Measurements from ENCODE around the gene STK32C.

Gene STK32C

DNA sequence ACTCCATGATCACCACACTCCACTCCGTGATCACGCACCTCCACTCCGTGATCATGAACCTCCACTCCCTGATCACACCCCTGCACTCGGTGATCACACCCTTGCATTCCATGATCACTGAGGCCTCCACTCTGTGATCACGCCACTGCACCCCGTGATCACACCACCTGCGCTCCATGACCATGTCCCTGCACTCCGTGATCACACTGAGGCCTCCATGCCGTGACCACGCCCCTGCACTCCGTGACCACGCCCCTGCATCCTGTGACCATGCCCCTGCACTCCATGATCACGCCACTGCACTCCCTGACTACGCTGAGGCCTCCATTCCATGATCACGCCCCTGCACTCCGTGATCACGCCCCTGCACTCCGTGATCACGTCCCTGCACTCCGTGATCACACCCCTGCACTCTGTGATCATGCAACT lies 27.1 kb downstream of the STK32C start:
- TF ChIP-seq, protein P1, sequence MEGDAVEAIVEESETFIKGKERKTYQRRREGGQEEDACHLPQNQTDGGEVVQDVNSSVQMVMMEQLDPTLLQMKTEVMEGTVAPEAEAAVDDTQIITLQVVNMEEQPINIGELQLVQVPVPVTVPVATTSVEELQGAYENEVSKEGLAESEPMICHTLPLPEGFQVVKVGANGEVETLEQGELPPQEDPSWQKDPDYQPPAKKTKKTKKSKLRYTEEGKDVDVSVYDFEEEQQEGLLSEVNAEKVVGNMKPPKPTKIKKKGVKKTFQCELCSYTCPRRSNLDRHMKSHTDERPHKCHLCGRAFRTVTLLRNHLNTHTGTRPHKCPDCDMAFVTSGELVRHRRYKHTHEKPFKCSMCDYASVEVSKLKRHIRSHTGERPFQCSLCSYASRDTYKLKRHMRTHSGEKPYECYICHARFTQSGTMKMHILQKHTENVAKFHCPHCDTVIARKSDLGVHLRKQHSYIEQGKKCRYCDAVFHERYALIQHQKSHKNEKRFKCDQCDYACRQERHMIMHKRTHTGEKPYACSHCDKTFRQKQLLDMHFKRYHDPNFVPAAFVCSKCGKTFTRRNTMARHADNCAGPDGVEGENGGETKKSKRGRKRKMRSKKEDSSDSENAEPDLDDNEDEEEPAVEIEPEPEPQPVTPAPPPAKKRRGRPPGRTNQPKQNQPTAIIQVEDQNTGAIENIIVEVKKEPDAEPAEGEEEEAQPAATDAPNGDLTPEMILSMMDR (IDR thresholded peaks at IDR 0.05): no peak
- H3K9me3 Mint-ChIP-seq: no peaks in the 10 kb centered on the region
- peaks cover 25% of the 10 kb centered on the region for H3K27me3 Mint-ChIP-seq (ENCODE audit: low read depth, poor library complexity)
- H3K4me1 Mint-ChIP-seq: peaks cover 15% of the 10 kb centered on the region
- no peak for DNase-seq
- no peak overlapping the region for H3K27ac Mint-ChIP-seq
- no peaks in the 10 kb centered on the region for H3K36me3 Mint-ChIP-seq (ENCODE audit: low read depth)
- no peak overlapping the region for H3K4me3 Mint-ChIP-seq

- Mint-ChIP-seq H3K27me3 (ENCODE audit: low read depth, poor library complexity) (peaks cover 25% of the 10 kb centered on the region), H3K9me3 (no peaks in the 10 kb centered on the region), H3K36me3 (ENCODE audit: low read depth) (no peaks in the 10 kb centered on the region), H3K27ac (no peak overlapping the region), H3K4me3 (no peak overlapping the region), H3K4me1 (peaks cover 15% of the 10 kb centered on the region)
- no peak for DNase-seq
- TF ChIP-seq, protein P1 (IDR thresholded peaks at IDR 0.05): no peak
Observed at GRCh38 chr10:132279873-132280645, 27.7 kb downstream of the STK32C start.

GRCh38 chr10:132277311-132277741 lies 30.4 kb downstream of the STK32C start:
- DNase-seq: no peak
- TF ChIP-seq, protein P1 (IDR thresholded peaks at IDR 0.05): no peak
- H3K27me3 Mint-ChIP-seq (ENCODE audit: low read depth, poor library complexity): peaks cover 19% of the 10 kb centered on the region
- H3K36me3 Mint-ChIP-seq (ENCODE audit: low read depth): peaks cover 4% of the 10 kb centered on the region
- peaks cover 4% of the 10 kb centered on the region for H3K9me3 Mint-ChIP-seq
- no peak overlapping the region for H3K4me3 Mint-ChIP-seq
- no peak overlapping the region for H3K27ac Mint-ChIP-seq
- H3K4me1 Mint-ChIP-seq: peaks cover 10% of the 10 kb centered on the region

DNA sequence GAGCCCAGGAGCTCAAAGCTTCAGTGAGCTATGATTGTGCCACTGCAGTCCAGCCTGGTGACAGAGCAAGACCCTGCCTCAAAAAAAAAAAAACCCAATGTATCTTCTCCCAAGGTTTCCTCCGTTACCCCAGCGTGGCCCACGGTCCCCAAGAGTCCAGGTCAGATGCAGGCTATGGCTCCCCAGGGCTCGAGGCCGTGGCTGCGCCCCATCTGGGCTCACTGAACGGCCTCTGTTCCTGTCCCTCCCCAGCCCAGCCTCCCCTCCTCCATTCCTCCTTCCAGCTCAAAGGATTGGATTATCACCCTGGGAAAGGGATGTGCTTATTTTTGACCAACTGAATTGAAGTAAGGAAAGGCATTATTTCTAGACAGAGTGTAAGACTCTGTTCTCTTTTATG lies 31.0 kb downstream of the STK32C start:
- H3K36me3 Mint-ChIP-seq (ENCODE audit: low read depth): peaks cover 4% of the 10 kb centered on the region
- TF ChIP-seq, protein P1 (IDR thresholded peaks at IDR 0.05): no peak
- peaks cover 15% of the 10 kb centered on the region for H3K4me1 Mint-ChIP-seq
- DNase-seq: no peak
- H3K27ac Mint-ChIP-seq: no peak overlapping the region
- peaks cover 4% of the 10 kb centered on the region for H3K9me3 Mint-ChIP-seq
- peaks cover 18% of the 10 kb centered on the region for H3K27me3 Mint-ChIP-seq (ENCODE audit: low read depth, poor library complexity)
- no peak overlapping the region for H3K4me3 Mint-ChIP-seq

DNA sequence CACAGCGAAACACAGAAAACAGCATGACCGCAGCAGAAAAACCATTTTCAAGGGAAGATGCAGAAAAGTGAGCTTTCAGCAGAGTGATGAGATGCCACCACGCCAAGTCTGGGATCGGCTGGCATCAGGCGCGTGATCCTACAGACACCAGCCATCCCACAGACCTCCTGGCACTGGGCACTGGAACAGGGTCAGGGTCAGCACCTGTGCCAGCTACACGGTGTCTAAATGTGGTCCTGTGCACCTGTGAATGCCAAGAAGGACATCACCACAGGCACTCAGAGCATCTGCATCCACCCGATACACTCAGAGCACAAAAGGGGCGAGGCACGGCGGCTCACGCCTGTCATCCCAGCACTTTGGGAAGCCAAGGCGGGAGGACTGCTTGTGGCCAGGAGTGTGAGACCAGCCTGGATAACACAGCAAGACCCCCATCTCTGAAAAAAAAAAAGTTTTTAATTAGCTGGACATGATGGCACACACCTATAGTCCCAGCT lies 31.5 kb downstream of the STK32C start:
- peaks cover 4% of the 10 kb centered on the region for H3K36me3 Mint-ChIP-seq (ENCODE audit: low read depth)
- peaks cover 16% of the 10 kb centered on the region for H3K27me3 Mint-ChIP-seq (ENCODE audit: low read depth, poor library complexity)
- TF ChIP-seq, protein P1 (IDR thresholded peaks at IDR 0.05): no peak
- peaks cover 16% of the 10 kb centered on the region for H3K4me1 Mint-ChIP-seq
- no peak overlapping the region for H3K27ac Mint-ChIP-seq
- peaks cover 4% of the 10 kb centered on the region for H3K9me3 Mint-ChIP-seq
- H3K4me3 Mint-ChIP-seq: no peak overlapping the region
- DNase-seq: no peak

Data from nephron progenitor cell (in vitro differentiated cells).